Karpas-422 (cell line): ENCODE measurements around the gene TEDC1. TPM values are rescaled to one million over a fixed set of nuclear protein-coding genes. Genes with fewer than 3 reads are reported as not detected.

Experiments used
- DNase-seq: peaks from one replicate; pipeline ENCODE4 v3.0.0-alpha.2; 2015
- H2AFZ ChIP-seq: fragments of 200-600 bp; sonication (generic); 2 replicates; pipeline ENCODE4 v1.6.1; 2014; ENCODE audit warnings: antibody characterized with exemption, low read length, mixed read lengths
- H3K27ac ChIP-seq: fragments of 200-600 bp; sonication (generic); 2 replicates; pipeline ENCODE4 v1.5.1; 2014; ENCODE audit warnings: mild to moderate bottlenecking, low read length, moderate library complexity
- H3K27me3 ChIP-seq: fragments of 200-600 bp; sonication (generic); 2 replicates; pipeline ENCODE4 v1.6.1; 2014; ENCODE audit warnings: low read length, mixed read lengths
- H3K36me3 ChIP-seq: fragments of 200-600 bp; sonication (generic); 2 replicates; pipeline ENCODE4 v1.6.1; 2014; ENCODE audit warnings: low read length, mixed read lengths; ENCODE audit not compliant: insufficient read depth
- H3K4me1 ChIP-seq: fragments of 200-600 bp; sonication (generic); 2 replicates; pipeline ENCODE4 v1.6.1; 2014; ENCODE audit warnings: mild to moderate bottlenecking, low read length, mixed read lengths
- H3K4me2 ChIP-seq: fragments of 200-600 bp; sonication (generic); 2 replicates; pipeline ENCODE4 v1.6.1; 2014; ENCODE audit warnings: low read length, low read depth, mild to moderate bottlenecking; ENCODE audit not compliant: poor library complexity, severe bottlenecking
- H3K4me3 ChIP-seq: fragments of 200-600 bp; sonication (generic); 2 replicates; pipeline ENCODE4 v1.5.1; 2014; ENCODE audit warnings: mild to moderate bottlenecking, antibody characterized with exemption, low read length, mixed read lengths
- H3K79me2 ChIP-seq: fragments of 200-600 bp; sonication (generic); 2 replicates; pipeline ENCODE4 v1.6.1; 2014; ENCODE audit warnings: mild to moderate bottlenecking, low read length, mixed read lengths
- H3K9ac ChIP-seq: fragments of 200-600 bp; sonication (generic); 2 replicates; pipeline ENCODE4 v1.6.0; 2014; ENCODE audit warnings: low read length
- H3K9me2 ChIP-seq: fragments of 200-600 bp; sonication (generic), shearing (Covaris generic); replicated peaks from 2 replicates; pipeline ENCODE4 v1.6.0; 2014; ENCODE audit warnings: mild to moderate bottlenecking, low read length, moderate library complexity; ENCODE audit not compliant: insufficient read depth
- H3K9me3 ChIP-seq: fragments of 300-700, 200-600 bp; sonication (generic); 2 replicates; pipeline ENCODE4 v1.6.1; 2014; ENCODE audit warnings: low read length, mixed read lengths
- H4K20me1 ChIP-seq: fragments of 200-600 bp; sonication (generic); 2 replicates; pipeline ENCODE4 v1.6.1; 2014; ENCODE audit warnings: mild to moderate bottlenecking, antibody characterized with exemption, low read length, low read depth; ENCODE audit not compliant: insufficient read depth
- total RNA-seq: library from RNA; depleted of rRNA; stranded (reverse); fragments of >200 nt; shearing (Covaris generic); gene quantifications from 2 replicates; pipeline ENCODE4 v1.2.3, GENCODE V29; 2014; ENCODE audit warnings: low replicate concordance

Gene TEDC1
- total RNA-seq, 1 experiment from 2014 or later: 9.8 TPM

- no peaks in the 10 kb centered on the region for H3K79me2 ChIP-seq
- no peaks in the 10 kb centered on the region for H3K36me3 ChIP-seq
- no peak for DNase-seq
- peaks cover 42% of the 10 kb centered on the region for H3K4me1 ChIP-seq
- no peak overlapping the region for H2AFZ ChIP-seq
- H3K4me2 ChIP-seq: peak overlapping the region; percentile 95
- H3K9me3 ChIP-seq: no peaks in the 10 kb centered on the region
- H4K20me1 ChIP-seq: peaks cover 21% of the 10 kb centered on the region; the same call in 1 of the 2 replicates
- peak overlapping the region; percentile 67; the same call in 1 of the 2 replicates for H3K4me3 ChIP-seq
- H3K9me2 ChIP-seq: no peaks in the 10 kb centered on the region
- H3K27me3 ChIP-seq: no peaks in the 10 kb centered on the region
- no peak overlapping the region for H3K27ac ChIP-seq
- H3K9ac ChIP-seq: no peak overlapping the region
Observed at GRCh38 chr14:105475269-105476096, 15.6 kb upstream of the TEDC1 start.

GRCh38 chr14:105476097-105476830 is 14.8 kb upstream of the TEDC1 start:
- no peaks in the 10 kb centered on the region for H3K79me2 ChIP-seq
- H3K9me2 ChIP-seq: no peaks in the 10 kb centered on the region
- H3K4me2 ChIP-seq: no peak overlapping the region
- H3K27me3 ChIP-seq: no peaks in the 10 kb centered on the region
- no peak overlapping the region for H3K9ac ChIP-seq
- H4K20me1 ChIP-seq: peaks cover 16% of the 10 kb centered on the region; the same call in 1 of the 2 replicates
- DNase-seq: no peak
- H3K4me3 ChIP-seq: no peak overlapping the region
- H3K36me3 ChIP-seq: no peaks in the 10 kb centered on the region
- no peak overlapping the region for H2AFZ ChIP-seq
- H3K9me3 ChIP-seq: no peaks in the 10 kb centered on the region
- no peak overlapping the region for H3K27ac ChIP-seq
- H3K4me1 ChIP-seq: peaks cover 41% of the 10 kb centered on the region

GRCh38 chr14:105476831-105477659 is 14.0 kb upstream of the TEDC1 start:
- Histone ChIP-seq H3K27ac (no peak overlapping the region), H3K4me2 (no peak overlapping the region), H2AFZ (no peak overlapping the region), H3K9me2 (no peaks in the 10 kb centered on the region), H3K36me3 (no peaks in the 10 kb centered on the region), H3K79me2 (no peaks in the 10 kb centered on the region), H3K9me3 (no peaks in the 10 kb centered on the region), H4K20me1 (peaks cover 13% of the 10 kb centered on the region; the same call in 1 of the 2 replicates), H3K9ac (no peak overlapping the region), H3K27me3 (no peaks in the 10 kb centered on the region), H3K4me3 (no peak overlapping the region), H3K4me1 (peaks cover 42% of the 10 kb centered on the region)
- no peak for DNase-seq

GRCh38 chr14:105477660-105478397 is 13.2 kb upstream of the TEDC1 start:
- no peak overlapping the region for H3K9ac ChIP-seq
- H3K27me3 ChIP-seq: no peaks in the 10 kb centered on the region
- no peaks in the 10 kb centered on the region for H3K9me2 ChIP-seq
- H3K27ac ChIP-seq: no peak overlapping the region
- no peaks in the 10 kb centered on the region for H3K9me3 ChIP-seq
- H3K36me3 ChIP-seq: no peaks in the 10 kb centered on the region
- no peak overlapping the region for H3K4me3 ChIP-seq
- DNase-seq: no peak
- H3K79me2 ChIP-seq: no peaks in the 10 kb centered on the region
- no peak overlapping the region for H3K4me2 ChIP-seq
- peaks cover 42% of the 10 kb centered on the region for H3K4me1 ChIP-seq
- peaks cover 16% of the 10 kb centered on the region; the same call in 1 of the 2 replicates for H4K20me1 ChIP-seq
- no peak overlapping the region for H2AFZ ChIP-seq

GRCh38 chr14:105478398-105479251 is 12.4 kb upstream of the TEDC1 start:
- H3K4me3 ChIP-seq: no peak overlapping the region
- H3K9me2 ChIP-seq: no peaks in the 10 kb centered on the region
- peaks cover 35% of the 10 kb centered on the region for H3K4me1 ChIP-seq
- H3K27me3 ChIP-seq: no peaks in the 10 kb centered on the region
- H3K79me2 ChIP-seq: no peaks in the 10 kb centered on the region
- H4K20me1 ChIP-seq: peaks cover 16% of the 10 kb centered on the region; the same call in 1 of the 2 replicates
- H2AFZ ChIP-seq: no peak overlapping the region
- H3K27ac ChIP-seq: no peak overlapping the region
- no peaks in the 10 kb centered on the region for H3K9me3 ChIP-seq
- H3K36me3 ChIP-seq: no peaks in the 10 kb centered on the region
- no peak overlapping the region for H3K9ac ChIP-seq
- no peak overlapping the region for H3K4me2 ChIP-seq
- DNase-seq: no peak

GRCh38 chr14:105479431-105480158 is 11.5 kb upstream of the TEDC1 start:
- Histone ChIP-seq H3K27me3 (no peaks in the 10 kb centered on the region), H3K9ac (no peak overlapping the region), H3K4me2 (no peak overlapping the region), H3K9me2 (no peaks in the 10 kb centered on the region), H3K27ac (no peak overlapping the region), H3K4me3 (no peak overlapping the region), H3K9me3 (no peaks in the 10 kb centered on the region), H3K79me2 (no peaks in the 10 kb centered on the region), H4K20me1 (peaks cover 16% of the 10 kb centered on the region; the same call in 1 of the 2 replicates), H2AFZ (no peak overlapping the region), H3K36me3 (no peaks in the 10 kb centered on the region), H3K4me1 (peaks cover 28% of the 10 kb centered on the region)
- DNase-seq: no peak
